HG03442 (cell line): ENCODE results near the gene SLC10A7.
A peak's percentile ranks its signal among the peaks of the same experiment; 100 is the strongest.

Experiments used
- ATAC-seq: cut with Tn5 transposase; IDR thresholded peaks from one replicate; pipeline ENCODE4 v1.9.1; 2021; ENCODE audit warnings: mild to moderate bottlenecking, moderate library complexity; ENCODE audit not compliant: unreplicated experiment

The SLC10A7 gene, protein sequence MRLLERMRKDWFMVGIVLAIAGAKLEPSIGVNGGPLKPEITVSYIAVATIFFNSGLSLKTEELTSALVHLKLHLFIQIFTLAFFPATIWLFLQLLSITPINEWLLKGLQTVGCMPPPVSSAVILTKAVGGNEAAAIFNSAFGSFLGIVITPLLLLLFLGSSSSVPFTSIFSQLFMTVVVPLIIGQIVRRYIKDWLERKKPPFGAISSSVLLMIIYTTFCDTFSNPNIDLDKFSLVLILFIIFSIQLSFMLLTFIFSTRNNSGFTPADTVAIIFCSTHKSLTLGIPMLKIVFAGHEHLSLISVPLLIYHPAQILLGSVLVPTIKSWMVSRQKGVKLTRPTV

DNA sequence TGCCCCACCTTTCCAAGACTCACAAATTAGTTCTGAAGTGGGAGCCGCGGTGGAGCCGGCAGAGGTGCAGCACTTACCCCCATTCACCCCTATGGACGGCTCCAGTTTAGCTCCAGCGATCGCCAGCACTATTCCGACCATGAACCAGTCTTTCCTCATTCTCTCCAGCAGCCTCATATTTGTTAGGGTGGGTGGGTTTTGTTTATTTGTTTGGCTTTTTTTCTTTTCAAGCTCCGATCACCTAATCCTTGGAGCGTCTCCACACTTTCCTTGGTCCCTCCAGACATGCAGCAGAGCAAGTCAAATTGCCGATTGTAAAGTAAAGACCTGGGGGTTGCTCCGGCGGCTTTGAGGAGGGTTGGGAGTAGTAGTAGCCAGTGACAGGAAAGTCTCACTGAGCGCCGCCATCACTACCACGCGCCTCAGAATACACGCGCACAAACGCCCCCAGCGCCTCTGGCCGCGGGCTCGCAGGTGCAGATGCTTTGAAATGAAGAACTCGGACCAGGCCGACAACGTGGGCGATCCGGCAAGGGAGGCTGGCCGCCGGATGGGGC lies at the start of gene SLC10A7:
Gene SLC10A7 (minus strand): TSS at position 400 of the 557 bp plus-strand sequence. CDS start 223 bp downstream, at position 177.
- ATAC-seq = peak; percentile 78

DNA sequence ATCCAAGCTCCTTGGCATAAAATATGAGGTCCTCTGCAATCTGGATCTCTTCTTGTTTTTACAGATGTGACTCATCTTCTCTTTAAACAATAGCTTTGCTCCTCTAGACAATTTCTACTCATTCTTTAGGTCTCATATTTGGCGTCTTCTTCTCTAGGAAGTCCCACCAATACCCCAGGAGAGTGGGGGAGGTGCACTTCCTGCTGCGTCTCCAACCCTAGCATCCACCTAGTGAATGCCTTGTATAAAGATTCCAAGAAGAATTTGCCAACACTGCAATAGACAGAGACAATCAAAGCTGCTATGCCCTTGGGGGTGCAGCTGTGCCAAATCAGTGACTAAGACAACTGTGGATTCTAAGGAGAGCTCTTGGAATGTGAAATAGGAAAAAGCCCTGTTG lies 45.7 kb upstream of the SLC10A7 start:
- no peak for ATAC-seq

DNA sequence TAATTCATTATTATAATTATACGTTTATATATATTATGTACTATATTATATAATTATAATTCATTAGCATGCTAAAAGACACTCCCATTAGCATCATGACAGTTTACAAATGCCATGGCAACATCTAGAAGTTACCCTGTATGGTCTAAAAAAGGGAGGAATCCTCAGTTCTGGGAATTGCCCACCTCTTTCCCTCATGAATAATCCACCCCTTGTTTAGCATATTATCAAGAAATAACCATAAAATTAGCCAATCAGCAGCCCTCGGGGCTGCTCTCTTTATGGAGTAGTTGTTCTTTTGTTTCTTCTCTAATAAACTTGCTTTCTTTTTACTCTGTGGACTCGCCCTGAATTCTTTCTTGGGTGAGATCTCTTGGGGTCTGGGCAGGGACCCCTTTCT lies 42.8 kb upstream of the SLC10A7 start:
- no peak for ATAC-seq

DNA sequence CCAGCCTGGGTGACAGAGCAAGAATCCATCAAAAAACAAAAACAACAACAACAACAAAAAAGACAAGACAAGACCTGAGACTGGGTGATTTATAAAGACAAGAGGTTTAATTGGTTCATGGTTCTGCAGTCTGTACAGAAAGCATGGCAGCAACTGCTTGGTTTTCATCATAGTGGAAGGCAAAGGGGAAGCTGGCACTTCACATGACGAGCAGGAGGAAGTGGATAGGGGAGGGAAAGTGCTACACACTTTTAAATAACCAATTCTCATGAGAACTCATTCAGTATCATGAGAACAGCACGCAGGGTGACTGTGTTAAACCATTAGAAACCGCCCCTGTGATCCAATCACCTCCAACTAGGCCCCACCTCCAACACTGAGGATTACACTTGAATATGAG lies 28.4 kb upstream of the SLC10A7 start:
- no peak for ATAC-seq

DNA sequence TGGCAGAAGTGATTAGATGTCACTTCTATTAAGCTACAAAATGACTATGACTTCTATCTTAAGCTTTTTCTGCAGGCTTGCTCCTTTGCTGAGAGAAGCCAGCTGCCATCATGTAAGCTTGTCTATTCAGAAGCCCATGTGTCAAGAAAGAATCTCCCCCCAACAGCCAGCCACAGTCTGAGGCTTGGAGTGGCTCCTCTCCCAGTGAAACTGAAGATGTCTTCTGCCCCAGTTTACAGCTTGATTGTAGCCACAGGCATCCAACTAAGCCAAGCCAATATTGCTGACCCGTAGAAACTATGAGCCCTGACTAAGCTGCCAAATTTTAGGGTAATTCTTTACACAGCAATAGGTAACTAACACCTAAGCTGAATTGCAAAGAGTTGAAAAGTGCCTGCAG lies 26.7 kb upstream of the SLC10A7 start:
- no peak for ATAC-seq

DNA sequence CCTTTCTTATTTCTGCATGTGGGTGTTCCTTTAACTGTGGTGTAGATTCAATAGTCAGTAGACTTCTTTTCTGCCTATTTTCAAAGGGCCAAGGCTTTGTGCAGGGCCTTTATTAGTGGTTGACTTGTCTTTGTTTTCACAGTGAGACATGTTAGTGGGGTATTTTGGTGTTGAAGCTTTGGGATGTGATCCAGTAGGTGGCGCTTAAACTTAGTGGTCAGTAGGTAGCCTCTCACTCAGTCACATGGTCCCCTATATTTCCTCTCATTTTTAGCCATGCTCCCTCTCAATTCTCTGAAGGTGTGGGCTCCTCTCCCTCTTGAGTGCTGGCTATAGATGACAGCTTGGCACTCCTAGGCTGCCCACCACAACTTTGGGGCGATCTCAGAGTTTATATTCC lies 23.4 kb upstream of the SLC10A7 start:
- peak; percentile 42 for ATAC-seq

DNA sequence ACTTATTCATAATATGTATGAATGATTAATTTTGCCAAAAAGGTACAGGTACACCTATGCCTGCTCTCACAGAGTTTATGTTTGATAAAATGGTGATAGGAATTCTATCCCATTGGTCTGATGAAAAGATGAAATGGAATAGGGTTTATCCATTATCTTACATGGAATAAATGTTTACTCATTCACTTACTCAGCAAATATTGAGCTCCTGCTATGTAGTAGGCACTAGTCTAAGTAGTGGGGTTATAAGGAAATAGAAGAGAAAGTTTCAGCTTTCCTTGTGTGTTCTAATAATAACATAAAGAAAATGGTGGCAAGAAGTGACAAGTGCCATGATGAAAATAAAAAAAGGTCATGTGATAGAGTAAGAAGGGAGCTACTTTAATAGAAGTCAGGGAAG lies 12.4 kb upstream of the SLC10A7 start:
- ATAC-seq = no peak

DNA sequence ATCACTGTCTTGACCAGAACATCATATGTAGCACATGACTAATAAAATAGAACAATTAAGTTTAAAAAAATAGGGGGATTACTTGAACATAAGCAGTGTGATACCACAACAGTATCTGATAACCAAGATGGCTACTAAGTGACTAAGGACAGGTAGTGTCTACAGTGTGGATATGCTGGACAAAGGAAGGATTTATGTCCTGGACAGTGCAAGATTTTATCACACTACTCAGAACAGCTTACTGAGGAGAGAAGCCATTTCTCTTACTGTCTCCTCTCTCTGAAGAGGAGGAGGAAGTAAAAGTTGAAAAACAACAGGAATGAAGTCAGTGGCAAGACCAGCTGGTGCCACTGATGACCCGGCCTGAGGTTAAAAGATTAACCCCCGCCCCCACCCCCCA lies 4.0 kb upstream of the SLC10A7 start:
- ATAC-seq = no peak

DNA sequence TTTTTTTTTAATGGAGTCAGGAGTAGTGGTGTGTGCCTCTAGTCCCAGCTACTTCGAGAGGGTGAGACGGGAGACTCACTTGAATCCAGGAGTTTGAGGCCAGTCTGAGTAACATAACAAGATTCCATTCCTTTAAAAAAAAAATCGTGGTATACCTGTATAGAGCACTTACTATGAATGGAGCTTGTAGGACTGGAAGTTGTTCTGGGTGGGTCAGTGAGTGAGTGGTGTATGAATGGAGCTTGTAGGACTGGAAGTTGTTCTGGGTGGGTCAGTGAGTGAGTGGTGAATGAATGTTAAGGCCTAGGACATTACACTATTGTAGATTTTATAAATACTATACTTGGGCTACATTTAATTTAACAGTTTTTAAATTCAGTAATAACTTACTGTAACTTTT lies 2.9 kb upstream of the SLC10A7 start:
- ATAC-seq = no peak

DNA sequence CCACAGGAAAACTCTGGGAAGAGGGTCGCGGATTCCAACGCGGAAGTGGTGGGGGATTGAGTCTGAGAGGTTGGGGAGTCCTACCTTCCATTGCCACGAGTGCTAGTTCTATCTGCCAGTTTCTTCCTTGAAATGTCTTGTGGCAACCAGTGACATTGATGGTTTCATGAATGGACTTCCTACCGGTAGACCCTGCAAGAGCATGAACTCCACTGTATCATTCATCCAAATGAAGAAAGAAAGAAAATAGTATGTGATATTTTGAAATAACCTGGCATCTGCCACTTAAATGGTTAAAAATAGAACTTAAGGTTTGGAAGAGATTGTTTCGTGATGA lies 1.1 kb upstream of the SLC10A7 start:
- peak; percentile 26 for ATAC-seq

DNA sequence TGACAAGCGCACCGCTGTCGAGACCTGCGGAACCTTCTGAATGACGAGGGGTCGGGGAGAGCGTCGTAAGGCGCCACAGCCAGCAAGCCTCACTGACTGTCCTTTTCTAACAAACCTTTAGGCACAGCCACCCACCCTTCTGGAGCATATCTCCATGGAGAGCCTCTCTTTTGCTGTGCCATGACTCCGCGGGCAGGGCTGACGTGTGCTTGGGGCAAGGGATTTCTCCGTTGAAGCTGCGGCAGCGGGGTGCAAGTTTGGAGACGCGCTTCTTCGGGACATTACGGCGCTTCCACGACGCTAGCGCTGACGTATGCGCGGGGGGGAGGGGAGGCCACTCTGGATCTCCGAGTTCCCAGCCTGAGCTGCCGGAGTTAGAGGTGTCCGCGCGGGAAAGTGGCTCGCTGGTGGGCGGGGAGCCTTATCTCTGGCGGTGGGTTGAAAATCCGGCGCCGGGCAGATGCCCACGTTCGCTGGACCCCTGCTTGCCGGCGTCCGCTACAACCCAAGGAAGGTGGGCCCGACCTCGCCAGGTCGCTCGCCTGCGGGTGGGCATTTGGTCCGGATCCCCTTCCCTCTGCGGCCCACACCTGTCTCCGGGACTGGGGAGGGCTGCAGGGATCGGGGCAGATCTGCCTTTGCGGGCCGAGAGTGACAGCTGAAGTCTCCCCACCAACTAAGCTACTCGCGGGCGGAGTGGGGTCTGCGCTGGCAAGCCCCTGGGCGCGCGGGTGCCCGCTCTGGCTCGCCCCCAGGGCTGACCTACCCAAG lies 543 bp upstream of the SLC10A7 start:
- peak; percentile 72 for ATAC-seq

DNA sequence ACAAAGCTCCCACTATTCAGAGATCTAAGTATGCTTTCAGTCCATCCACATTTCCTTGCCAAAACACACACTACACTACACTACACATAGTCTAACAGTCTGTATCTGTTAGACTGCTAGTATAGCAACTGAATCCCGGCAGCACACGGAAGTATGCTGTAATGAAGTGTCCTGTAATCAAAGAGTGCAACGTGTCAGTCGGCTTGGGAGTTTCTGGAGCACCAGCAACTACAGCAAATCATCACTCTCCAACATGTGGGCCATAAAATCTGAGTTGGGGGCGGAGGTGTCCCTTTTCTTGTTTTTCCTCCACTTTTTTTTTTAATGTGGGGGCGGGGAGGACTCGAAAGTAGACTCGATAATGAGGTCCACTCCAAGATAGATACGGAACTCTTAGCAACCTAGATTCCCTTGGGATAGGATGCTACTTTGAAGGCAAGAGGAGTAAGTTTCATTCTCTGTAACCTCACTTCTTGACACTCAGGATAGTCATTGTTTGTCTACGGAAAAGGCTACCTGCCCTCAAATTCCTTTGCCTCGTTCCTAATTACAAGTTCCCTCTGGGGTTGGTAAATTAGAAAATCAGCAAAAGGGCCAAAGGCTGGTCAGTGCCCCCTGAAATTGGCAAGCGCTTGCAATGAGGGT lies 722 bp downstream of the SLC10A7 start:
- peak; percentile 35 for ATAC-seq

DNA sequence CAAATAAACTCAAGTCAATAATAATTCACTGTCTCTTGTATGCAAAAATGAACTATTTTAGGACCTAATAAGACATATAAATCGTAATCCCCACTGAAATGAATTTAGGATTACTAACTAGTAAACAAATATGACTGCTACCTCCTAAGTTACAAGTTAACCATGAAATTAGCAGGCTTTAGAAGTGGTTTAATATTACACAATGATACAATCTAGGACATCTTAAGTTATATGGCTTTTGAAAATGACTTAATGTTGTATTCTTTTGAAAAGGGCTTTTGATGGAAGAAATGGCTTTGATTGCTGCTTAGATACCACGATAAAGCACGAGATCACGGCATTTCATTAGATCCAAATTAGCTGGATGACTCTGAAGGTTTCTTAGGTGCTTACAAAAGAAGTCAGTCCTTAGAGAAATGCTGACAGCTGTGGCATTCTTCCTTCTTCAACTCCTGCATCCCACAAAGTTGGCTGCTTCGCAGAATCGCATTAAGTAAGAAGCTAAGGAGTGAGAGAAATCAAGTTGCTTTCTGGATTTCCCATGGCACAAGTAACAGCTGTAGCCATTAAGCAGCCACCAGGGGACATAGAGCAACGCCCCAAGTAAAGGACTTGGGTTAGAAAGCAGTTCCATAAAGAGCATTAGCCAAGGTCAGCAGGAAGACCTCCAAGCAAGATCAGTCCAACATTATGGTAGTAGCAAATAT lies 6.9 kb downstream of the SLC10A7 start:
- ATAC-seq = no peak

DNA sequence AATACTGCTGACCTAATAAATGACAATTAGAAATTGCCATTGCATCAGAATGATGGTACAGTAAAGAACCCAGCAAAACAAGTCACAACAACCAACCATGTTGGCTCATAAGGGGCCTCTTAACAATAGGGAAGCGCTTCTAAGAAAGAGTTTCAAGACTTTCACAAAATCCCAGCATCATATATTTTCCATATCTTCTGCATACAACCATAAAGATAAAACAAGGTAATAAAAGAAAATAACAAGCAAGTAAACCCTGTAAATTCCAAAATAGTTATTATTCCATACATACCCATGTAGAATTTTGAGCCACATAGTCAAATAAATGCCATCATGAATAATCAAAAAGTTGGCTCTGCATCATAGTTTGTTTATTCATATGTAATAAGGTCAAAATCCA lies 8.2 kb downstream of the SLC10A7 start:
- ATAC-seq = no peak

DNA sequence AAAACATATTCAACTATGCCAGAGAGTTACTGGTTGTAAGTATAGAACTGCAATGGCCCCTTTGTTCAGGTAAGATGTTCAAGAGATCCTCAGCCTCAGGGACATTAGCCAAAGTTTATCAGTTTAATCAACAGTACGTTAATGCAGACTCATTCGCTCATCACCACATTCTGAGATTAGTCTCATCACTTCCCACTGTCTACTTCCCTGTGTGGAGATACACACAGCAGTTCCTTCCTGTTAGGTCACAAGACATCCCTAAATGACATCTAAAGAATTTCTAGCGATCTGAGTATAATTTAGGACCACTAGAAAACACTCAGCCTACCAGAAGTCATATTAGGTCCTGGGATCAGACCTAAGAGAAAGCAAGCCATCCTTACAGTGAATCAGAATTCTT lies 10.4 kb downstream of the SLC10A7 start:
- ATAC-seq = no peak

DNA sequence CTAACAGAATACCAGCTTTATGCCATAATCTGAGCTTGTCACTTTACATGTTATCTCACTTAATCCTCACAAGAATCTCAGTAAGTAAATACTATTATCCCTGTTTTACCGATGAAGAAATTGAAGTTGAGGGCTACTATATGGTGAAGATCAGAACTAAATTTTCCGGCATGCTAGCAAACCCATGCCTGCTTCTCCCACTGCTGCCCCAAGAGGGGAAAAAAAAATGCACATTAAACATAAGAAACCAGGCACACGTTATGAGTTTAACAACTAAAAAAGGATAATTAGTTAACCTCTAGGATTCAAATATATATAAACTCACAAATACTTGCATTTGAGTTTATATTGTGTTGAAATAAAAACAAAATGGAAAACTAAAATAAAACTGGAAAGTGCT lies 10.8 kb downstream of the SLC10A7 start:
- no peak for ATAC-seq

DNA sequence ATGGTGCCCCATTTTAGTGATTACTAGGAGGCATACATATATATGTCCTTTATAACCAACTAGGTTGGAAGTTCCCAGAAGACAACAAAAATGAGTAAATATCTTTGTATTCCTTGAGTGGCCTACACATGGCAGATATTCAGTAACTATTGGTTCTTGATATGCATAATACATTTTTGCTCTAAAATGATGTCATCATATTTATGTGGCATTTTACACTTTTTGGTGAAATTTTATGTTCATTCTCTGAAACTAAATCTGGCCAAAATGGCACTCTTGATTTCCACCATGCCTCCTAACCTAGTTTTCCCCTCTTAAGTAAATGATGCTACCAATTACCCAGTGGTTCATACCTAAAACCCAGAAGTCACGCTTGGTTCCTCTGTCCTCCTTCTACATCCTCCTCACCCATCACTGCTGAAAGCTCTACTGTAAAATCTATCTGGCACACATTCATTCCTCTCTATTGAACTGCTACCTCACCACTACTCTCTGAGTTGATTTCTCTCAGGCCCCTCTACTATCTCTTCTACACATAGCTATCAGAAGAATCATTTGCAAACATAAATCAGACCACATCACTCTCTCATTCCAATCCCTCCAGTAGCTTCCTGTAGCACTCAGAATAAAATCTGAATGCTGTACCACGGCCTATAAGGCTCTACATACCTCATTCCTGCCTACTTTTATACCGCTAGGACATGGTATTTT lies 13.4 kb downstream of the SLC10A7 start:
- no peak for ATAC-seq

DNA sequence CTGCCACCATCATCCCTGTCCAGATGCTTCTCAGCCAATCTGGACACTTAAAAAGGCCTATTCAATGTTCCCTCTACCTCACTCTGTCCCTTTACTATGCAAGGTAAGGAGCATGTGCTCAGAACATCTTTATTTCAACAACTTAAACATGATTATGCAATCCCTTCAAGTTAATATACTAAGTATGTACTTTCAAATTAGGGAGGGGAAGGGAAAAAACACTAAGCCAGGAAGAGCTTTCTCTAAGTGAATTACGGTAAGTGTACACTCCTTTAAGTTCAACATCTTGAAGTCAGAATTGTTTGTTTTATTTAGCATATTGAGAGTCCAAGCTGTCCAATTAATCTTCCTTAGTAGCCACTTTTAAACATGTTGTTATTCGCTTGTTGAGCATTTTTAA lies 14.1 kb downstream of the SLC10A7 start:
- ATAC-seq = no peak

DNA sequence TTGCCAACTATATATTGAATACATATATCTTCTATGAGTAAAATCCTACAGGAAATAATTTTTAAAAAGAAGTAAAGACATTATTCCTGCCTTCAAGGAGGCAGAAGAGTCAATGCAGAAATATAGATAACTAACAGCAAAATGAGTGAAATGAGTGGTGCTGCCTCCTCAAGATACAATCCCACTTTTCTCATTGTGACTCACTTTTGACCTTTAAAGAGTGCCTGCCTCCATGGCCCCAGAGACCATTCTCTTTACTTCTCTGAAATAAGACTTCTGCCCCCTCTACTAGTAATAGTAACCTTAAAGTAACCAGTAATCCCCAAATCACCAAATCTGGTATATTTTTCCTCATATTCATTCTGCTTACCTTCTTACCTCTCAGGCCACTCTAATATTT lies 15.5 kb downstream of the SLC10A7 start:
- ATAC-seq = no peak

DNA sequence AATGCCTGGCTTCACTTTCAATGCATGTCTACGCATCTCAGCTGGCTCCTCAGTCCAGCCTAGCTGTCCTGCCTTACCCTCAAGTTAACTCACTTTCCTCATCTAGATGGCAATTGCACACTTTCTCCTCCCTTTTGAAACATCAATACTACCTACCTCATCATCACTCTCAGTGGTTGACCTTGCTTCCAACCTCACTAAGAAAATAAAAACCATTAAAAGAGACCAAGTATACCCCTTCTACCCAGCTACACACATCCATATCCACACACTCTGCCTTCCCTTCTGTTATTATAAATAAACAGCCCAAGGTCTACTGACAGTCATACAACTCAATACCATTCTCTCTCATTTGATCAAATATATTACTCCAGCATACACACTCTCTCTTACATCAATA lies 21.5 kb downstream of the SLC10A7 start:
- no peak for ATAC-seq

DNA sequence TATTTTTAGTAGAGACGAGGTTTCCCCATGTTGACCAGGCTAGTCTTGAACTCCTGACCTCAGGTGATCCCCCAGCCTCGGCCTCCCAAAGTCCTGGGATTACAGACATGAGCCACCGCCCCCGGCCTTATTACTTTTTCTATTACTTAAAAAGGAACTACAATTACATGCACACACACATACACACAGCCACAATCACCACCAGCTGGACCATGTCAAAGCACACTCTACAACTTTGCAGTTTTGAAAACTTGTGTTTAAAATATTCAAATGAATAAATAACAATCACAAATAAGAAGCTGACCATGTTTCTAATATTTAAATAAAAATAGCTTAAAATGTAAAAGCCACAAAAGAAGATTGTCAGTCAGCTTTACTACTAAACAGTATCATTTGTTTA lies 23.4 kb downstream of the SLC10A7 start:
- no peak for ATAC-seq
